ENCODE data around the gene RAB4A. TPM values are rescaled to one million over a fixed set of nuclear protein-coding genes. Genes with fewer than 3 reads are reported as not detected.

The RAB4A gene
- total RNA-seq, 4 donors from 2014 or later, result 37.1 to 78.4 (median 49.3) TPM

GRCh38 chr1:229258757-229259060, 12.2 kb upstream of the RAB4A start:
- TF ChIP-seq POLR2A (IDR thresholded peaks at IDR 0.05), result no peak
- TF ChIP-seq, protein P1, sequence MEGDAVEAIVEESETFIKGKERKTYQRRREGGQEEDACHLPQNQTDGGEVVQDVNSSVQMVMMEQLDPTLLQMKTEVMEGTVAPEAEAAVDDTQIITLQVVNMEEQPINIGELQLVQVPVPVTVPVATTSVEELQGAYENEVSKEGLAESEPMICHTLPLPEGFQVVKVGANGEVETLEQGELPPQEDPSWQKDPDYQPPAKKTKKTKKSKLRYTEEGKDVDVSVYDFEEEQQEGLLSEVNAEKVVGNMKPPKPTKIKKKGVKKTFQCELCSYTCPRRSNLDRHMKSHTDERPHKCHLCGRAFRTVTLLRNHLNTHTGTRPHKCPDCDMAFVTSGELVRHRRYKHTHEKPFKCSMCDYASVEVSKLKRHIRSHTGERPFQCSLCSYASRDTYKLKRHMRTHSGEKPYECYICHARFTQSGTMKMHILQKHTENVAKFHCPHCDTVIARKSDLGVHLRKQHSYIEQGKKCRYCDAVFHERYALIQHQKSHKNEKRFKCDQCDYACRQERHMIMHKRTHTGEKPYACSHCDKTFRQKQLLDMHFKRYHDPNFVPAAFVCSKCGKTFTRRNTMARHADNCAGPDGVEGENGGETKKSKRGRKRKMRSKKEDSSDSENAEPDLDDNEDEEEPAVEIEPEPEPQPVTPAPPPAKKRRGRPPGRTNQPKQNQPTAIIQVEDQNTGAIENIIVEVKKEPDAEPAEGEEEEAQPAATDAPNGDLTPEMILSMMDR (IDR thresholded peaks at IDR 0.05), result no peak
- no peak for TF ChIP-seq POLR2AphosphoS5 (IDR thresholded peaks at IDR 0.05)
- no peak for TF ChIP-seq EP300 (IDR thresholded peaks at IDR 0.05)
- H3K4me1 ChIP-seq, result peaks cover 11% of the 10 kb centered on the region
- WGBS, result 26% methylated on average over 5 of the region's 5 CpGs
- H3K36me3 ChIP-seq, result no peaks in the 10 kb centered on the region
- DNase-seq (ENCODE audit: low spot score in 2 of 2), result no peak
- H3K27me3 ChIP-seq, result no peaks in the 10 kb centered on the region
- no peak overlapping the region for H3K4me3 ChIP-seq
- no peak overlapping the region for H3K27ac ChIP-seq
- no peaks in the 10 kb centered on the region for H3K9me3 ChIP-seq

- no peaks in the 10 kb centered on the region for H3K36me3 ChIP-seq
- no peak for TF ChIP-seq POLR2AphosphoS5 (IDR thresholded peaks at IDR 0.05)
- TF ChIP-seq EP300 (IDR thresholded peaks at IDR 0.05), result no peak
- TF ChIP-seq, protein P1 (IDR thresholded peaks at IDR 0.05), result no peak
- no peak for TF ChIP-seq POLR2A (IDR thresholded peaks at IDR 0.05)
- DNase-seq (ENCODE audit: low spot score in 2 of 2), result no peak
- no peaks in the 10 kb centered on the region for H3K9me3 ChIP-seq
- H3K27ac ChIP-seq, result no peak overlapping the region
- peaks cover 11% of the 10 kb centered on the region for H3K4me1 ChIP-seq
- H3K4me3 ChIP-seq, result no peak overlapping the region
- WGBS, result 82% methylated on average over 3 of the region's 3 CpGs
- H3K27me3 ChIP-seq, result no peaks in the 10 kb centered on the region
These were observed 10.6 kb upstream of the RAB4A start for GRCh38 chr1:229260297-229260696.

DNA sequence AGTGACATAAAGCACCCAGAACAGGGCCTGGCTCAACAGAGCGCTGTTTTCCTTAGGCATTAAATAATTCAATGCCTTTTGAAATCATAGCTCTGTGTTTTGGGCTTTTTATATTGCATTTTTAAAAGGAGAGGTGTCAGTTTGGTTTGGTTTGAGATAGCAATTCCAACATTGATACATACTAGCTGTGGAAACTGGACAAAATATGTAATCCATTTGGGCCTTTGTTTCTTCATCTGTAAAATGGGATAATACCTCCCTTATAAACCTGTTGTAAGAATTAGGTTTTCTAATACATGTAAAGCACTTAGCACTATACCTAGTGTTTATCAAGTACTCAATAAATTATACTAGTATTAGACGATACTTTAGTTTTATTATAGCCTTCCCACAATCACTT, 8.7 kb upstream of the RAB4A start:
- WGBS, result 97% methylated on average over 2 of the region's 2 CpGs

DNA sequence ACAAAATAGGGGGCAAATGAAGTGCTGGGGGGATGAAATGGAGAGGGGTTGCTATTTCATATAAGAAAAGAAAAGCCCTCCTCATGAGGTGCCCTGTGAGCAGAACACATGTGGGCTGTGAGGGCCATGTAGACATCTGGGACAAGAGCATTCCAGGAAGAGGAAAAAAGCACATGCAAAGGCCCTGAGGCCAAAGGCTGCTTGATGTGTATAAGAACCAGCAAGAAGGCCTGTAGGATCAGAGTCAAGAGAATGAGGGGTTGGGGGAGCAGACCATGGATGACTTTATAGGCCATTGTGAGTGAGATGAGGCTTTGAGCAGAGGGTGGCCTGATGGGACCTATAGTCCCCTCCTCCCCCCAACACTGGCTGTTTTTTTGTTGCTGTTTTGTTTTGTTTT, 7.7 kb upstream of the RAB4A start:
- no peak overlapping the region for H3K27ac ChIP-seq
- H3K36me3 ChIP-seq, result no peaks in the 10 kb centered on the region
- TF ChIP-seq POLR2A (IDR thresholded peaks at IDR 0.05) (no peak), EP300 (IDR thresholded peaks at IDR 0.05) (no peak), POLR2AphosphoS5 (IDR thresholded peaks at IDR 0.05) (no peak)
- TF ChIP-seq, protein P1 (IDR thresholded peaks at IDR 0.05), result no peak
- no peak for DNase-seq (ENCODE audit: low spot score in 2 of 2)
- no peaks in the 10 kb centered on the region for H3K27me3 ChIP-seq
- no peaks in the 10 kb centered on the region for H3K9me3 ChIP-seq
- peaks cover 8% of the 10 kb centered on the region for H3K4me1 ChIP-seq
- H3K4me3 ChIP-seq, result no peak overlapping the region

More for the DNA sequence above, 8.7 kb upstream of the RAB4A start:
- H3K9me3 ChIP-seq, result no peaks in the 10 kb centered on the region
- H3K4me3 ChIP-seq, result no peak overlapping the region
- no peaks in the 10 kb centered on the region for H3K27me3 ChIP-seq
- no peak for DNase-seq (ENCODE audit: low spot score in 2 of 2)
- no peak for TF ChIP-seq EP300 (IDR thresholded peaks at IDR 0.05)
- no peak for TF ChIP-seq POLR2A (IDR thresholded peaks at IDR 0.05)
- TF ChIP-seq POLR2AphosphoS5 (IDR thresholded peaks at IDR 0.05), result no peak
- TF ChIP-seq, protein P1 (IDR thresholded peaks at IDR 0.05), result no peak
- H3K36me3 ChIP-seq, result no peaks in the 10 kb centered on the region
- no peak overlapping the region for H3K27ac ChIP-seq
- peaks cover 11% of the 10 kb centered on the region for H3K4me1 ChIP-seq

DNA sequence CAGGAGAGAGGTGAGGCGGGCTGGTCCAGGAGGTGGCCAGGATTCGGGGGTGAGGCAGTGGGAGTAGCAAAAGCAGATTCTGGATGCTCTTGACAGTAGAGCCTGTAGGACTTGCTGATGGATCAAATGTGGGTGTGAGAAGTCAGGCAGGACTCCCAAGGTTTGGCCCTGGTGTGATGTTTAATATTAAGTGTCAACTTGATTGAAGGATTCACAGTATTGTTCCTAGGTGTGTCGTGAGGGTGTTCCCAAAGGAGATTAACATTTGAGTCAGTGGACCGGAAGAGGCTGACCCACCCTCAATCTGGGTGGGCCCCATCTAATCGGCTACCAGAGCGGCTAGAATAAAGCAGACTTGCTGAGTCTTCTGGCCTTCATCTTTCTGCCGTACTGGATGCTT, 6.8 kb upstream of the RAB4A start:
- no peaks in the 10 kb centered on the region for H3K9me3 ChIP-seq
- no peaks in the 10 kb centered on the region for H3K36me3 ChIP-seq
- no peaks in the 10 kb centered on the region for H3K27me3 ChIP-seq
- peaks cover 8% of the 10 kb centered on the region for H3K4me1 ChIP-seq
- no peak overlapping the region for H3K27ac ChIP-seq
- WGBS, result 85% methylated on average over 7 of the region's 7 CpGs
- DNase-seq (ENCODE audit: low spot score in 2 of 2), result no peak
- TF ChIP-seq POLR2A (IDR thresholded peaks at IDR 0.05), result no peak
- TF ChIP-seq, protein P1 (IDR thresholded peaks at IDR 0.05), result no peak
- no peak for TF ChIP-seq EP300 (IDR thresholded peaks at IDR 0.05)
- no peak for TF ChIP-seq POLR2AphosphoS5 (IDR thresholded peaks at IDR 0.05)
- no peak overlapping the region for H3K4me3 ChIP-seq
